Activated CD4-positive, alpha-beta T cell treated with anti-CD3 and anti-CD28 coated beads for 48 hours (primary cell): ENCODE data around the gene RTN1.

ENCODE experiments used
- DNase-seq: peaks from one replicate; pipeline ENCODE4 v3.0.0-alpha.2; 2020

Gene RTN1

GRCh38 chr14:59870277-59871165 is at the start of gene RTN1:
Gene RTN1, minus strand, starts transcription at chr14:59870776. Its CDS starts 146 bp downstream, at chr14:59870630.
- peak; percentile 32 for DNase-seq

- no peak for DNase-seq
These were observed 49.8 kb upstream of the RTN1 start for GRCh38 chr14:59920378-59920683.

GRCh38 chr14:59919570-59920377 is 49.2 kb upstream of the RTN1 start, which contains the start of gene LRRC9:
Gene LRRC9, plus strand, starts transcription at chr14:59920144.
- peak; percentile 8 for DNase-seq

GRCh38 chr14:59918824-59919569 is 48.4 kb upstream of the RTN1 start:
- peak; percentile 25 for DNase-seq

- DNase-seq, result no peak
These were observed 42.6 kb upstream of the RTN1 start for GRCh38 chr14:59913187-59913586.

GRCh38 chr14:59912443-59912842 is 41.9 kb upstream of the RTN1 start:
- DNase-seq, result no peak

- no peak for DNase-seq
These were observed 34.6 kb upstream of the RTN1 start for GRCh38 chr14:59905188-59905587.

- no peak for DNase-seq
These were observed 33.6 kb upstream of the RTN1 start for GRCh38 chr14:59904184-59904583.

GRCh38 chr14:59900556-59900955 is 30.0 kb upstream of the RTN1 start:
- no peak for DNase-seq

GRCh38 chr14:59897757-59898383 is 27.3 kb upstream of the RTN1 start:
- DNase-seq, result no peak

- DNase-seq, result no peak
These were observed 25.1 kb upstream of the RTN1 start for GRCh38 chr14:59895721-59896120.

GRCh38 chr14:59890676-59891075 is 20.1 kb upstream of the RTN1 start:
- DNase-seq, result no peak

GRCh38 chr14:59882957-59883356 is 12.4 kb upstream of the RTN1 start:
- no peak for DNase-seq

- DNase-seq, result no peak
These were observed 555 bp upstream of the RTN1 start for GRCh38 chr14:59871166-59871495.

- no peak for DNase-seq
These were observed 958 bp downstream of the RTN1 start for GRCh38 chr14:59869381-59870255.

- DNase-seq, result no peak
These were observed 2.6 kb downstream of the RTN1 start for GRCh38 chr14:59868021-59868420.

GRCh38 chr14:59863806-59864525 is 6.6 kb downstream of the RTN1 start:
- DNase-seq, result no peak

- DNase-seq, result no peak
These were observed 13.2 kb downstream of the RTN1 start for GRCh38 chr14:59857328-59857727.

- DNase-seq, result no peak
These were observed 18.2 kb downstream of the RTN1 start for GRCh38 chr14:59852350-59852749.

GRCh38 chr14:59850458-59850857 is 20.1 kb downstream of the RTN1 start:
- no peak for DNase-seq
